RPMI7951 (cell line): ENCODE data around the gene SLC37A1. TPM values are rescaled to one million over a fixed set of nuclear protein-coding genes. Genes with fewer than 3 reads are reported as not detected.
"Not testable (repeated sequence)": the region's sequence is repeated elsewhere in the genome, so short reads cannot be mapped to it uniquely, and the experiment has no call there.

Source experiments
- DNase-seq: peaks from one replicate; pipeline ENCODE4 v3.0.0-alpha.2; 2012; ENCODE audit warnings: low read depth
- total RNA-seq: library from RNA; depleted of rRNA; stranded (reverse); fragments of >200 nt; shearing (Covaris generic); gene quantifications from 2 replicates; pipeline ENCODE4 v1.2.3, GENCODE V29; 2014; rRNA removed

SLC37A1 gene
- 0.24 TPM in 1 of 2 replicates, not detected in the other for total RNA-seq

DNA sequence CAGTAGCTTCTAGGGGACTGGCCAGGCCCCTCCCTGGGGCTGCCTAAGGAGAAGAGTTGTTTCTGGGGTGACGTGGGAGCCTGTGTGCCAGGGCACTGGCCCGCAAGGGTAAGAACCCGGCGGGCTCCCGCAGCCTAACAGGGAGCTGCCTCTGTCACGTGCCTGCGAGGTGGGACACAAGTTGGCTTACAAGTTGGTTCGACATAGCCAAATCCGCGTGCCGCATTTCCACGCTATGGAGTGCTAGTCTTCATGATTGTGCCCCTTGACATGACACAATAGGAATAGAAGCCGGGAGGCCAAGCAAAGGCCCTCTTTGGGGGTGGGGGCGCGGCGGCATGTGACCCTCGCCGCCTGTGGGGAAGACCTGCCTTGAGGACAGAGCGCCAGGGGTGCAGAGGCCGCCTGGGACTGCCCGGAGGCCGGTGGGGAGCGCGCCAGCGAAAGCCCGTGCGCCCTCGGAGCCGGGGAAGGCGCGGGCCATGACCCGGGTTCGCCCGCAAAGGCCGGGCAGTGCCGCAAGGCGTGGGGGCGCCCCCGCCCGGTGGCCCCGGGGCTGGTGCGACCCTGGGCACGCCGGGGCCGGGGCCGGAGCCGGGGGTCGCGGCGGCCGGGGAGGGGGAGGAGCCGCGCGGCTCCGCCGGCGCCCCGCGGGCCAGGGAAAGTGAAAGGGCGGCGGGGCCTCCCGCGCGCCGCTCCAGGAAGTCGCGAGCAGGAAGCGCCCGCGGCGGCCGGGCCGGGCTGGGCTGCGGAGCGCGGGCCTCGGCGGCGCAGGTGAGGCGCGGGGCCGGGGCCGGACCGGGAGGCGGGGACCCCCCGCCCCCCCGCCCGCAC lies at the start of gene SLC37A1:
TSS of gene SLC37A1 (plus strand) at position 702 of the 834 bp plus-strand sequence. CDS start 4,603 bp downstream, outside the sequence.
- no peak for DNase-seq

DNA sequence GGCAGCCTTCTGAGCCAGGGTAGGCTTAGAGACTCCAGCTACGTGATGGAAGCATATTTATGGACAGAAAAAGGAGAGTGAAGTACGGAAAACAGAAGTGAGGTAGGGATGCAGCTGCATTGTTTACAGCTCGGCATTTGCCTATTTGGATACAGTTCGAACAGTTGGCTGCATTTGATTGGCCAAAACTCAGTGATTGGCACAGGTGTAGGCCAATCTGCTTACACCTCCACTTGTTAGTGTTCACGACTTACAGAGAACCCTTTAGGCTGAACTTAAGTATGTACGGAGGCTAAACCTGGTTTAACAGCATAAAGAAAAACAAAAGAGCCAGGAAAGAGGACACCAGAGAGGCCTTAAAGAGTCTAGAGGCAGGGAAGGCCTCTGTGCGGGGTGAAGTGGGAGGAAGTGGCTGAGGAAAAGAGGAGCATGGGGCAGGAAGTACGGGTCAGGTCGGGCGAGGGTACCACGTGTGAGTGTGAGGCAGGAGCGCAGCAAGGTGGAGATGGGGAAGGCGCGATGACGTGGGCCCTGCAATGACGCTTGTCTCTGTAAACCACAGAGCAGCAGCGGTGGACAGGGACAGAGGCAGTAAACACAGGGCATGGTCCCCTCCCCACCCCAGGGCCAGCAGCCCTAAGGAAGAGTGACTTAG lies 49.7 kb upstream of the SLC37A1 start:
- DNase-seq: peak; percentile 75

DNA sequence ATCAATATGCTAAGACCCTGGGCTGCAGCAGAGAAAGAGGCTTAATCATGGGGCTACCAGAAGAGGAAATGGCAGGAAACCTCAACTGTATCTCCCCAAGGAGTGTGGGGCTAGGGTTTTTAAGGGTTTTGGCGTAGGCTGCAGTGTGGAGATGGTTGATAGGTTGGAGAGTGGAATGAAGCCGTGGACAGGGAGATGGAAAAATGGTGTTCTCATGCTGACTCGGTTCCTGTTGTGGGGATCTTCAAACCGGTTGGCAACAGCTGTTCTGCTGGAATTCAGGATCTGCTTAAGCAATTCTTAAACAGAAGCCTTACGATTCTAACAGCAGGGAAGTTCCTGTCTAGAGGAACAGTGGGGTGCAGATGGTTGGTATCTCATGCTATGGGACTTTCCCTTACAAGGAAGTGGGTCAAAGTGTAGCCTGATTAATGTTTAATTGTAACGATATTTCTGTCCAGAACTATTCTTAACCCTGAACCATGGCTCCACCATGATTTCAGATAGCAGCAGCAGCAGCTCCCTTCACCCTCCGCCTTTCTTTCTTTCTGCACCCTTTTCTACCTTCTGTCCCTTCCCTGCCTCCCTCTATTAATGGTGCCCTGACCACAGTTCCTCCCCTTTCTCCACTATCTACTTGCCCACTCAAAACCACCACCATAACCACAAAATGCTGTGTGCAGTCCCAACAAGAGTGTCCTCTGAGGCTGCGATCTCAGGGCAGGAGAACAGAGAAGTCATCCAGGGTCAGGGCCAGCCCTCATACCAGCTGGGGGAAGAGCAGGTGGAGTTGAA lies 48.4 kb upstream of the SLC37A1 start:
- DNase-seq: no peak

DNA sequence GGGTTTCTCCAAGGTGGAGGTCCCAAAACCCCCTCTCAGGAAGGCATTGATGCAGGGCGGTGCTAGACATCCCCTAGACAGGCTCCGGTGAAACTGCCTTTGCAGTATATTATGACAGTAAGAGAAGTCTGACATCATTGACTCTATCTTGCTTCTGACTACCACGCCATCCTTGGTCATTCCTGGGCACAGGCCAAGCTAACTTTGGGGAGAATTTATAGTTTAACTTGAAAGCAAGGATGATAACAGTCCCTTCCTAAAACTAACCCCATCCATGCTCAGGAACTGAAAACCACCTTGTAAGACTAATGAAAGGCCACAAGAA lies 47.9 kb upstream of the SLC37A1 start:
- DNase-seq: no peak

DNA sequence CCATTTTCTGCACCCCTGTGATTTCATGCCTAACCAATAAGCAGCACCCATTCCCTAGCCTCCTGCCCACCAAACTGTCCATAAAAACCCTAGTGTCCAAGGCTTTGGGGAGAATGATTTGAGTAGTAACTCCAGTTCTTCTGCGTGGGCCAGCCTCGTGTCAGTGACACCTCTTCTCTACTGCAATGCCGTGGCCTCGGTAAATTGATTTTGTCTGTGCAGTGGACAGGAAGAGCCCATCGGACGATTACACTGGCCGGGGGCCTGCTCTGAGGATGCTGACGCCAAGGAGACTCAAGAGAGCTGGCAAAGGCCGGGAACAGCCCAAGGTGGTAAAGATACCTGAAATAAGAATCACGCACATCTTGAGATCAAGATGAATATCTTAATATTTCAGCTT lies 47.0 kb upstream of the SLC37A1 start:
- no peak for DNase-seq

DNA sequence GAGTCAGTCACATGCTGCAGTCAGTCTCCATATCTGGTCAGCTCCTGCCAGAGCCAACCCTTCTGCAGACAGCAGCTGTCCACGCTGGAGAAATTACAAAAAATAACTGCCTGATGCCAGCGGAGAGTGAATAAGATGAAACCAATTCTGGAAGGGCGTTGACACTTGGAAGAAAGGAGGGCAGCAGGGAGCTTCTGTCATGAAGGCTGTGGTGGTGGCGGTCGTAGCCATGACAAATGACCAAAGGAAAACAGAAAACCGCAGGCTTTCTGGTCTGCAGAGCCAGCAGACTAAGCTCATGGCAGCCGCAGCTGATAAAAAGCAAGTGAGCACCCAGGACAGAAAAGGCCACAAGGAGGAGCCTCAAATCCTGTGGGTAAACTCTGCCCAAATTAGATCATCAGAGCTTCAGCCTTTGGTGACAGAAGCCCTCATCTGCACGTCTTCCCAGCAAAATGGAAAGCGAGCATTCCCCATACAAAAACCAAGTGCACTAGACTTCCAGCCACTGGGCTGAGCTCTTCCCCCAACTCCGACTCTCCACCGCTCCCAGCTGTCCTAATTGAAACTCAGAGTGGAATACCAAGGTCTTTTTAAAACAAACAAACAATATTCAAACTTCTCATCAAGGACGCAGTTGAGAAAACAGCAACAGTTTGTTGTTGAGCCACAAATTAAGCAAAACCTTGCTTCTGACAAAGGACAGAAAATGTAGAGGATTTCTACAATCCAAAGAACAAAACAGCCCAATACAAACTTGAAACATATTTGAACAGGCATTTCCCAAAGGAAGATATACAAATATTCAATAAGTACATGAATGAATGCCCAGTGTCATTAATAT lies 46.3 kb upstream of the SLC37A1 start:
- DNase-seq: peak; percentile 74

DNA sequence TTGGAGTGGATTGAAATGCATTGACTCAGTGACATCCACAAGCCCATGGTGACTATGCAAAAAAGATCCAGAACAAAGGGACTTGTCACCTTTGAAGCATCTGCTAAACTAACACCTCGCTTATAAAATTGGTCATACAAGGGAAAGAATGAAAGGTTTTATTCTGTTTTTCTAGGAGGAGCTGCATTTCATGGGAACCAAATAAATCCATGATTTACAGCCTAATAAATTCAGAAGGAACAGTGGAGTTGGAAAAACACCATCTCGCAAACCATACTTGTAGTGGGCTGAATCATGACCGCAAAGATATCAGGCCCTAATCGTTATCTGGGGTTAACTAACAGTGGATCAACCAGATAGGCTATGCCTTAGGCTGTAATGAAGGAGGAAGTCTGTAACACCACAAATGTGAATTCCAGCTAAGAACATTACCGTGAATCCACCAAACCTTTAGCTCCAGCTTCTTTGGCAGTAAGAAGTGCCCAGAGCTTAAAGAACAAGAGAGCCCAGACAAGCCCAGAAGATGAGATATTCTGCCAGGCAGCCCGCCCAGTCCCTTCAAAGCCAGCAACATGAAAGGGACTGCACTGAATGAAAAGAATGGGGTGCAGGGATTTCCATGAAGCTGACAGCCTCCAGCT lies 45.0 kb upstream of the SLC37A1 start:
- DNase-seq: peak; percentile 7

DNA sequence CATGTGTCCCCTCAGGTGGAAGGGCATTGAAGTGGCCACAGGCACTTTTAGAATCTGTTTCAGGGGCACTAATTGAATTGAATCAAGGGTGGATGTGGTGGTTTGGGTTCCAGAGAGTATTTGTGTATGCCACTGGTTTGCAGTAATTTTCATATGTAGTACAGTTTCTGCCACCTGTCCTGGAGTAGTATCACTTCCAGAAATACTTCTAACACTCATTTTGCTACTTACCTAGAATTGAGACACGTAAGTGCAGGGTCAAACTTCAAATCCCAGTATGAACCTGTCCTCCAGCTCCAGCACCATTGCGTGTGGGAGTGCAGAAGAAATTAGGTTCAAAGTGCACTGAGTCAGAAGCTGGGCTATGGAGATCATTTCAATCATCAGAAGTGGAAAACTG lies 44.4 kb upstream of the SLC37A1 start:
- DNase-seq: no peak

DNA sequence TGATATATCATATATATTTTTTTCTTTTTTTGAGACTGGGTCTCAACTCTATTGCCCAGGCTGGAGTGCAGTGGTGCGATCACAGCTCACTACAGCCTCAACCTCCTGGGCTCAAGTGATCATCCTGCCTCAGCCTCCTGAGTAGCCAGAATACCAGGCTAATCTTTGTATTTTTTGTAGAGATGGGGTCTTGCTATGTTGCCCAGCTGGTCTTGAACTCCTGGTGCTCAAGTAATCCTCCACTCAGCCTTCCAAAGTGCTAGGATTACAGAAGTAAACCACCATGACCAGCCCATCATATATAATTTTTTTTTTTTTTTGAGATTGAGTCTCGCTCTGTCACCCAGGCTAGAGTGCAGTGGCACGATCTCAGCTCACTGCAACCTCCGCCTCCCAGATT lies 43.9 kb upstream of the SLC37A1 start:
- DNase-seq: not testable (repeated sequence)

DNA sequence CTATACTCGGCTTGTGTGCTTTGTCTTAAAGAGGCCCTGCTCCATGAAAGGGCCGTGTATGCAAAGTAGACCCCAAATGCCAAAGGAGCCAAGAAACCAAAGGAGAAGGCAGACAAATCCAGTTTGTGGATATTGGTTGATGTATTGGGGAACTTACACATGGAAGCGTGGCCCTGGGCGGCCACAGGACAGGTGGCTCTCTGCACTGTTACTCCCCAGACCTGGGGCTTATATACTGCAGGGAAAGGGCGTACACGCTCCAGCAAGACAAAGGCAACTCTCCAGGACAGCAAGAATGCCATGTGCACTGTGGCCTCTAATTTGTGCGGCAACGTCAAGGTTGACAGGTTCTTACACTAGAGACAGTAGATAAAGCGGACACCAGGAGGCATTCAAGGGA lies 42.4 kb upstream of the SLC37A1 start:
- DNase-seq: no peak

DNA sequence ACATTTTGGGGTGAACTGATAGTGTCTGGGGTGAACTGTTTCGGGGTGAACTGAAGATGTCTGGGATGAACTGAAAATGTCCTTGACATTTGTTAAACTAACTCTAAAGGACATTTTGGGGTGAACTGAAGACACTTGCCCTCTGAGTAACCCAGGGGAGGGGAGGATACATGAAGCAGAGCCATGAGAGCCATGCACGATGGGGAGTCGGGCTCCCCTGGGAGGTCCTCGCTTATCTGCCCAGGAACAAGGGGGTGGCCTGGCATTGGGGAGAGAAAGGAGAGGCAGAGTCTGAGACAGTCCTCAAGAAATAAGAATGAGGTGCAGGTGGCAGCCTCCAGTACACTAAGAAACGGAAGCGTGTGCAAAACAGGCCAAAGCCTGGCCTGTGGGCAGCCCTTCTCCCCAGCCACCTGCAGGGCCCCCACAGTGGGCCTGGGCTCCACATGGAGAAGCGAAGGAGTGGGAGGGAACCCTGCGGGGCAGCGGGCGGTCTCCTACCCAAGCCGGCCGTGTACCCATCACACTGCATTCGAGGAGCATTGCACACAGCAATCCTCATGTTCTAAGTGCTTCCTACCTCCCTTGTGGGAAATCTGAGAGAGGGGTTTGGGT lies 41.8 kb upstream of the SLC37A1 start:
- no peak for DNase-seq

DNA sequence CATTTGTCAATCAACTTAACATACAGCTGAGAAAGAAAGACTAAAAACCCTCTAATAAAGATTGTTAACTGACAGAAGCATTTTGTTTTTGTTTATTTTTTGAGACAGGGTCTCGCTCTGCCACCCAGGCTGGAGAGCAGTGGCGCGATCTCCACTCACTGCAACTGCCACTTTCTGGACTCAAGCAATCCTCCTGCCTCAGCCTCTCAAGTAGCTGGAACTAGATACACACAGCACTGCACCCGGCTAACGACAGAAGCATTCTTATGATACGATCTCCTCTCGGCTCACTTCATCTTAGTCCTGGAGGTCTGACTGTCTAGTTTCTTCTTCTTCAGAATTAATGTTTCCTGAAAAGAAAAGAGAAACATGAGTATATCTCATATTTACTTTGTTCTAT lies 41.1 kb upstream of the SLC37A1 start:
- no peak for DNase-seq

DNA sequence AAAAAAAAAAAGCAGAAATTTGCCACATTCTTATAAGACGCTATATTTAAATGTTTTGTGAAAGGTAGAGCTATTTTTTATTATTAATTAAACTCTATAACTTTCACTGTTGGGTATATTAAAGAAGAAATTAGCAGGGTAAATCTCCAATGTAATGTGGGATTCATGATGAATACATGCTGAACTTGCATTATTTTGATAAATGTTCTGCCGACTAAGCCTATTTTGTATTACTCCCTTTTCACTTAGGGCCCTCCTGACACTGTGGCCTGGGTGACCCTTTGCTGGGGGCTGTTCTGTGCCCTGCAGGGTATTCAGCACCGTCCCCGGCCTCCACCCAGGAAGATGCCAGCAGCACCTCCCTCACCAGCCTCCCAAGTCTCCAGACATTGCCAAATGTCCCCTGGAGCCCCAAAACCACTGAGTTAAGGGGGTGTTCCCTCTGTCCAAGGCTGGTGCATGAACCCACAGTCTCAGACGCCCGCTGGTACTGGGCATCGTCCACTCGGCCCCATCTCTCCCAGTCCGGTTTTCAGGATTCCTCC lies 40.1 kb upstream of the SLC37A1 start:
- DNase-seq: no peak

DNA sequence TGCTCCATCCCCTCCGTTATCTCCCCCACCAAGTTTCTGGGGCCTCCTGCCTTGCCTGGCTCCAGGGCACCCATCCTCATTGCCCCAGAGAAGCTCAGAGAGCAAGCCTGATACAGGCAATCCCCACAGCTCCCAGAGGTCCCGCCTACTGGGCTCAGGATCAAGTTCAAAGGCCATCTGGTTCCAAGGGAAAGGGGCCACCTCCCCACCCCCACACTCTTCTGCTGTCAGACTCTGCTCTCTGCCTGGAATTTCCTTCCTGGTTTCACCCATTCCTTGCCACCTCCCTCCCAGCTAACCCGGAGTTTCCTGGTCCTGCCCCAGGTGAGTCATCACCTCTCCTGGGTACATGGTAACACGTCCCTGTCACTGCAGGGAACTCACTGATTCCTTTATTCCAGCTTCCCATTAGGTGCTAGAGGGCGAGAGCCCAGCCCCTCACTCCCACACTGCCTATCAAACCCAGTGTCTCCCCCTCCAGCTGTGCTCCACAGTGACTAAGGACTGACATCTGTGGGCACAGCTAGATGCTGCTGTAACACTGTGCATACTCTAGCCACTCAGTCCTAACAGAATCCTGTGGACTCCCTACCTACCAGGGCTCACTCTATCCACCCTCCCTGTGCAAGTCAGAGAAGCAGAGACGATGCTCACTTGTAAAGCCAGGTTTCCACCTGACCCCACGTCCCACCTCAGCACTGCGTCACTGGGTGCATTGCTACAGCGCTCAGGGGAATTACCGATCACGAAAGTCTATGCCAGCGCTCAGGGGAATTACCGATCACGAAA lies 39.4 kb upstream of the SLC37A1 start:
- DNase-seq: no peak

DNA sequence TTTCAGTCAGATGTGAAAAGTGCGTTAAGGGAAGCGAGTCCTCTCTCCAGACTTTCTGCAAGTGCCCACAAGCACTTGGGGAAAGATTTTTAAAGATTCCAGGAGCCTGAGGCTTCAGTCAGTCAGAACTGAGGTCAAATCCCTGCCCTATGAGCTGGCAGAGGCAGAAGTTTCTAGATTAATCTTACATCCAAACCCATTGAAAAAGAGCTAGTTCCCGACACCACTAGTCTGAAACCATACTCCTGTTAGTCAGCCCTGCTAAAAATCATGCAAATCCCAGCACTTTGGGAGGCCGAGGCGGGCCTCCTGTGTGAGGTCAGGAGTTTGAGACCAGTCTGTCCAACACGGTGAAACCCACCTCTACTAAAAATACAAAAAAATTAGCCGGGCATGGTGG lies 38.6 kb upstream of the SLC37A1 start:
- DNase-seq: no peak

DNA sequence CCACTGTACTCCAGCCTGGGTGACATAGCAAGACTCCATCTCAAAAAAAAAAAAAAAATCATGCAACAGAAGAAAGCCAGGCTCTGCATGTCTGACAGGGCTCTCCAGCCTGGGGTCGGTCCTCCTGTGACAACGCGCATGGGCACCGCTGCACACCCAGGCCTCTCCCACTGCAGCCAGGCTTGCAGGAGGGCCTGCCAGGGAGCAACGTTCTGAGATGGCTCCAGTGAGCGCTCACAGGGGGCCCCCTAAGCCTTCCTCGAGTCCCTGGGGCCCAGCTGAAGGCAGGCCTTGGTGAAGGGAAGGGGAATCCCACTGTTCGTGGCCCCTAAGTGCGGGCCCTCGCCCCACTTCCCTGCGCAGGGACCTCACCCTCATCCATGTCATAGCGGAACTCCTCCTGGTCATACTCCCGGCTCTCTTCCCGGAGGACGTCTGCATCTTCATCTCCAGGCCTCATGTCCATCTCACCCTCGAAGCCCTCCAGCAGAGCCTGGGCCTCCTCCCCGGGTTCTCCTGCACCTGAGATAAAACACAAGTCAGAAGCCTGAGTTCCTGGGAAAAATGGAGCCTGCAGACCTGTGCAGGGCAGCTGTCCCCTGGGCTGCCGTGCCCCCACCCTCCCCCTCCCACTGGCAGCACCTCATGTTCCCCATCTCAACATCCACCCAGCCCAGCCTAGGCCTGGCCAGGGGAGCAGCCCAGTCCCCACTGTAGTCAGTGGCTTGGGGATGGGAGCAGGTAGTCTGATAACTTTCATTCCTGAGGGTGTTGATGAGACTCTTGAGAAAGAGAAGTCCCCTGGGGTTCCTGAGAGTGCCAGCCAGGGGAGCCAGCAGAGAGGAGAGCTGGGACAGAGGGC lies 37.9 kb upstream of the SLC37A1 start:
- DNase-seq: no peak

DNA sequence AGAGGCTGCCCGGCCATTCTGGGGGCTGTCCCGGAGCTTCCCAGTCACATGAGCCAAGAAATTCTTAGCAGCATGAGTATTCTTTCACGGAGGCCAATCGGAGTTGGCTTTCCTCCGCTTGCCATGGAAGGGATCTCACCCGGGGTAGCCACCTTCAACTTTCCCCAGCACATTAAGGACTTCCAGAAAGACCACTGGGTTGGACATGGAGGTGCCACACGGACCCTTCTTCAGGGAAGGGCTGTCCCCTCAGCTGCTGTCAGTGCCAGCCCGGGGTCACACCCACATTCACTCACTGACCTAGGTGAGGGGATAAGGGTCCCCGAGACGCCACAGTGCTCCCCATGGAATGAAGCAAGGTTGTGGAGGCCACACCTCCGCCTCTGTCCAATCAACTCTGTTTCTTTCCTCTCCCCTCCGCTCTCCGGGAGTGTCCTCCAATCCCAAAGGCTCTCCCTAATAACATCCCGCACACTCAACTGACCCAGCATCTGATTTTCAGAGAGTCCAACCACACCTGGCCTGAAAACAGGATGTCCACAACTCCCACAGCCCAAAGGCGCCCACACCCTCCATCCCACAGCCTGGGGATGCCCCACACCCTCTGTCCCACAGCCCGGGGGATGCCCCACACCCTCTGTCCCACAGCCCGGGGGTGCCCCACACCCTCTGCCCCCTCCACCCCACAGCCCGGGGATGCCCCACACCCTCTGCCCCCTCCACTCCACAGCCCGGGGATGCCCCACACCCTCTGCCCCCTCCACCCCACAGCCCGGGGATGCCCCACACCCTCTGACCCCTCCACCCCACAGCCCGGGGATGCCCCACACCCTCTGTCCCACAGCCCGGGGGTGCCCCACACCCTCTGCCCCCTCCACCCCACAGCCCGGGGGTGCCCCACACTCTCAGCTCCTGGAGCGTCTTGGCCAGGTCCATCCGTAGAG lies 37.0 kb upstream of the SLC37A1 start:
- DNase-seq: no peak
